HCT116 (cell line): ENCODE measurements around the gene RANBP10. TPM values are rescaled to one million over a fixed set of nuclear protein-coding genes. Genes with fewer than 3 reads are reported as not detected.
A peak's percentile ranks its signal among the peaks of the same experiment; 100 is the strongest.

Source experiments
- ATAC-seq: fragments of 200-7000 bp; cut with Tn5 transposase; 2 replicates; pipeline ENCODE4 v1.9.1; 2020; ENCODE audit warnings: mild to moderate bottlenecking, moderate library complexity
- BruUV-seq: library from RNA; stranded (reverse); fragments of 400-500 nt; replicated peaks from 2 replicates; lab custom pipeline; 2021; lab: Mats Ljungman, UMichigan
- CTCF ChIA-PET: fragments of 300-600 bp; sonication (Branson Sonifier 250); formaldehyde crosslinking; loops from one replicate; lab custom pipeline; 2021; ENCODE audit warnings: antibody characterized with exemption; lab: Charles Lee
- POLR2A ChIA-PET: fragments of 300-600, 350-600 bp; sonication (Branson Sonifier 250); formaldehyde crosslinking; loops from one replicate; lab custom pipeline; 2021; ENCODE audit warnings: antibody characterized with exemption; lab: Charles Lee
- RAD21 ChIA-PET, 2 experiments: fragments of 300-600 bp; sonication (Branson Sonifier 250); formaldehyde crosslinking; loops; one replicate each; lab custom pipeline; 2023; ENCODE audit warnings: low total read pairs in 2 of 2; ENCODE audit not compliant: uncharacterized antibody in 2 of 2, unreplicated experiment in 2 of 2, low non-redundant PET in 1 of 2; lab: Charles Lee
- DNase-seq: peaks from one replicate; pipeline ENCODE4 v3.0.0-alpha.2; 2010; ENCODE audit warnings: low read depth, low spot score
- H2AFZ ChIP-seq: fragments of 200-600 bp; shearing (Covaris generic), sonication (generic); 2 replicates; pipeline ENCODE4 v1.6.1; 2017; ENCODE audit warnings: low read depth, mixed run types, mixed read lengths, antibody characterized with exemption, low read length; ENCODE audit not compliant: poor library complexity, severe bottlenecking
- H3K27ac ChIP-seq: 2 replicates; pipeline ENCODE4 v1.5.1; 2012; ENCODE audit warnings: low read depth, low read length
- H3K27me3 ChIP-seq: fragments of 200-600 bp; sonication (generic); 2 replicates; pipeline ENCODE4 v1.6.1; 2016; ENCODE audit warnings: mixed run types, low read length, mixed read lengths; ENCODE audit not compliant: insufficient read depth
- H3K36me3 ChIP-seq, 2 experiments: fragments of 200-500 bp in 1 of 2; fragments of 200-600 bp in 1 of 2; sonication (Bioruptor generic) in 1 of 2; sonication (generic) in 1 of 2; 2 replicates each; pipeline versions ENCODE4 v1.5.1 to v1.6.1; 2014 to 2016; ENCODE audit warnings: low read length in 2 of 2, inconsistent platforms in 1 of 2, mixed read lengths in 1 of 2, mixed run types in 1 of 2; ENCODE audit not compliant: insufficient read depth in 2 of 2, control insufficient read depth in 1 of 2
- H3K4me1 ChIP-seq, 2 experiments: fragments of 200-600 bp in 1 of 2; sonication (generic) in 1 of 2; 2 replicates each; pipeline versions ENCODE4 v1.5.1 to v1.6.1; 2012 to 2017; ENCODE audit warnings: low read length in 2 of 2, inconsistent platforms in 1 of 2, mild to moderate bottlenecking in 1 of 2, mixed read lengths in 1 of 2, mixed run types in 1 of 2, moderate library complexity in 1 of 2; ENCODE audit not compliant: insufficient read depth in 2 of 2, control insufficient read depth in 1 of 2
- H3K4me2 ChIP-seq: fragments of 200-600 bp; sonication (generic); 2 replicates; pipeline ENCODE4 v1.6.1; 2017; ENCODE audit warnings: mixed run types, low read length, mixed read lengths
- H3K4me3 ChIP-seq, 2 experiments: fragments of 200-600 bp in 1 of 2; sonication (generic) in 1 of 2; replicated peaks in 1 of 2; 2 replicates each; pipeline ENCODE4 v1.5.1; 2011 to 2016; ENCODE audit warnings: low read length in 2 of 2, control low read depth in 1 of 2, low read depth in 1 of 2, mild to moderate bottlenecking in 1 of 2, mixed read lengths in 1 of 2, mixed run types in 1 of 2
- H3K79me2 ChIP-seq: fragments of 200-600 bp; sonication (generic); 2 replicates; pipeline ENCODE4 v1.6.1; 2017; ENCODE audit warnings: mild to moderate bottlenecking, mixed run types, low read length, moderate library complexity, mixed read lengths; ENCODE audit not compliant: insufficient read depth
- H3K9ac ChIP-seq: fragments of 200-600 bp; sonication (generic); 2 replicates; pipeline ENCODE4 v1.6.1; 2016; ENCODE audit warnings: low read length, mixed read lengths
- H3K9me2 ChIP-seq: fragments of 200-600 bp; sonication (generic), shearing (Covaris generic); 2 replicates; pipeline ENCODE4 v1.6.1; 2017; ENCODE audit warnings: mixed run types, mild to moderate bottlenecking, moderate library complexity; ENCODE audit not compliant: insufficient read depth
- H3K9me3 ChIP-seq, 2 experiments: fragments of 200-500 bp in 1 of 2; fragments of 200-600 bp in 1 of 2; sonication (Bioruptor generic) in 1 of 2; sonication (generic) in 1 of 2; 2 replicates each; pipeline ENCODE4 v1.6.1; 2014 to 2017; ENCODE audit warnings: low read length in 2 of 2, mixed read lengths in 2 of 2, inconsistent platforms in 1 of 2, low read depth in 1 of 2, mild to moderate bottlenecking in 1 of 2, mixed run types in 1 of 2, moderate library complexity in 1 of 2; ENCODE audit not compliant: control insufficient read depth in 1 of 2, insufficient read depth in 1 of 2
- H4K20me1 ChIP-seq: fragments of 200-600 bp; sonication (generic), shearing (Covaris generic); 2 replicates; pipeline ENCODE4 v1.6.1; 2017; ENCODE audit warnings: mixed run types, mild to moderate bottlenecking, moderate library complexity; ENCODE audit not compliant: insufficient read depth
- ATF3 ChIP-seq: IDR thresholded peaks from 2 replicates; pipeline ENCODE4 v1.6.1; 2012
- CEBPB ChIP-seq: IDR thresholded peaks from 2 replicates; pipeline ENCODE4 v1.6.1; 2012; ENCODE audit warnings: low read depth
- CTCF ChIP-seq, 3 experiments: fragments of 200-600 bp in 1 of 3; sonication (generic) in 1 of 3; IDR thresholded peaks in 2 of 3; conservative IDR thresholded peaks in 1 of 3; 2 replicates each; pipeline ENCODE4 v1.5.1; 2012 to 2017; ENCODE audit warnings: low read depth in 2 of 3, low read length in 2 of 3, antibody characterized with exemption in 1 of 3, borderline replicate concordance in 1 of 3, control low read depth in 1 of 3, mild to moderate bottlenecking in 1 of 3, mixed read lengths in 1 of 3, mixed run types in 1 of 3, moderate library complexity in 1 of 3; ENCODE audit not compliant: insufficient read depth in 1 of 3
- EZH2 ChIP-seq: fragments of 200-600 bp; sonication (generic); IDR thresholded peaks from 2 replicates; pipeline ENCODE4 v1.6.1; 2017; ENCODE audit warnings: antibody characterized with exemption, mixed run types
- MAX ChIP-seq: IDR thresholded peaks from 2 replicates; pipeline ENCODE4 v1.6.1; 2012
- POLR2A ChIP-seq: IDR thresholded peaks from 2 replicates; pipeline ENCODE4 v1.7.0; 2011; ENCODE audit warnings: borderline replicate concordance; ENCODE audit not compliant: insufficient read depth, insufficient read length; ENCODE audit errors: extremely low read depth
- POLR2AphosphoS5 ChIP-seq: IDR thresholded peaks from 2 replicates; pipeline ENCODE4 v1.6.1; 2011; ENCODE audit warnings: mild to moderate bottlenecking, low read depth, low read length, moderate library complexity
- RAD21 ChIP-seq: IDR thresholded peaks from 2 replicates; pipeline ENCODE4 v1.6.1; 2012; ENCODE audit warnings: low read depth, mild to moderate bottlenecking
- SP1 ChIP-seq: IDR thresholded peaks from 2 replicates; pipeline ENCODE4 v1.6.1; 2012; ENCODE audit warnings: low read depth
- YY1 ChIP-seq: IDR thresholded peaks from 2 replicates; pipeline ENCODE4 v1.6.1; 2011; ENCODE audit warnings: low read length, low read depth, moderate library complexity, mild to moderate bottlenecking; ENCODE audit not compliant: insufficient replicate concordance; ENCODE audit errors: extremely low read depth
- ZFX ChIP-seq: fragments of 450-650 bp; IDR thresholded peaks from 2 replicates; pipeline ENCODE4 v1.6.1; 2017
- intact Hi-C: fragments of 100-400 bp; cut with micrococcal nuclease; formaldehyde crosslinking; loops from 2 replicates; pipeline ENCODE4 v1.10.0; 2022
- total RNA-seq: library from RNA; stranded (reverse); gene quantifications from one replicate; pipeline ENCODE4 v1.2.1, GENCODE V29; 2021; ENCODE audit not compliant: unreplicated experiment

Gene RANBP10
- total RNA-seq, 1 experiment from 2014 or later = 16.9 TPM

- no peak for TF ChIP-seq CTCF (IDR thresholded peaks at IDR 0.05 in 2 of 3, conservative IDR thresholded peaks at IDR 0.05 in 1 of 3; ENCODE audit: borderline replicate concordance in 1 of 3, insufficient read depth in 1 of 3, low read depth in 2 of 3, low read length in 2 of 3)
- TF ChIP-seq YY1 = peak; percentile 95
- TF ChIP-seq ZFX = no peak
- TF ChIP-seq POLR2A = peak; percentile 78
- TF ChIP-seq SP1 = peak; percentile 94
- TF ChIP-seq CEBPB = no peak
- TF ChIP-seq MAX = no peak
Observed at GRCh38 chr16:67806428-67807147, at the start of gene RANBP10, which contains the start of gene TSNAXIP1 (continued).

GRCh38 chr16:67855789-67856188 lies 49.4 kb upstream of the RANBP10 start:
- ChIA-PET RAD21 (no interaction called here), POLR2A (interaction anchor here (0.7 kb wide), 1 partner anchor 166 kb away, joined by 4 read pairs; no protein-coding TSS in a partner anchor), CTCF (no interaction called here)
- no TSS peak for BruUV-seq
- Histone ChIP-seq H3K27me3 (no peaks in the 10 kb centered on the region), H3K9me2 (no peaks in the 10 kb centered on the region), H4K20me1 (peaks cover 7% of the 10 kb centered on the region; the same call in 1 of the 2 replicates), H3K9ac (no peak overlapping the region), H3K79me2 (peaks cover 96% of the 10 kb centered on the region), H3K4me3 (no peak overlapping the region), H3K4me2 (no peak overlapping the region), H2AFZ (no peak overlapping the region), H3K27ac (no peak overlapping the region), H3K4me1 (peaks cover 13 to 35% of the 10 kb centered on the region in 2 experiments; a peak in 3 of 4 replicates), H3K36me3 (peaks cover 0 to 11% of the 10 kb centered on the region in 2 experiments; a peak in 1 of 4 replicates), H3K9me3 (no peaks in the 10 kb centered on the region)
- TF ChIP-seq ATF3 (no peak), POLR2AphosphoS5 (no peak), RAD21 (no peak), EZH2 (no peak)
- ATAC-seq (no peak), DNase-seq (no peak)
- intact Hi-C loops = no loop called here
